ENCODE results near the gene CENPB.
"Not testable (repeated sequence)": the region's sequence is repeated elsewhere in the genome, so short reads cannot be mapped to it uniquely, and the experiment has no call there.

CENPB gene

DNA sequence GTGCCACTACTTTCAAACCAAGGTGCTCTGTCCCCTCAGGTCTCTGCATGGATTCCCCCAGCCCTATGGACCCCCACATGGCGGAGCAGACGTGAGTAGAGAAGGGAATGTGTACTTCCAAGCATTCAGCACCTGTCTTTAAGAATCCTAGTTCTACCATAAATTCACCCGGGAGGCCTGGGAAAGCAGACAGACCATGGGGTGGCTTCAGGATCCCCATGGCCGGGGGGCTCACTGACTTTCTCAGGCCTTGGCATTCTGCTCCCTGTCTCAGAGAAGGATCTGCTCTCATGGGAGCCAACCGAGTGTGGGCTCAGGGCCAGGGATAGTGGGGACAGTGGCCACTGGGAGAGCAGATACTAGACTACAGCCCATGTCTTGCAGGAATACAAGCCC is 11.8 kb upstream of the CENPB start:
- H3K36me3 ChIP-seq (ENCODE audit: control insufficient read depth, insufficient read depth, low read length): peaks cover 20% of the 10 kb centered on the region
- no peak overlapping the region for H3K27ac ChIP-seq (ENCODE audit: low read length)
- peaks cover 14% of the 10 kb centered on the region for H3K4me1 ChIP-seq (ENCODE audit: control insufficient read depth, insufficient read depth, low read length)
- no peaks in the 10 kb centered on the region for H3K9me3 ChIP-seq (ENCODE audit: control insufficient read depth, insufficient read depth, low read length)
- H3K4me3 ChIP-seq (ENCODE audit: low read length): no peak overlapping the region
- WGBS (ENCODE audit: insufficient coverage, insufficient read length): no CpG with 5 or more reads among the region's 5 CpGs
- H3K27me3 ChIP-seq (ENCODE audit: control insufficient read depth, insufficient read depth, low read length): no peaks in the 10 kb centered on the region
- DNase-seq (ENCODE audit: low read depth, low spot score): no peak

DNA sequence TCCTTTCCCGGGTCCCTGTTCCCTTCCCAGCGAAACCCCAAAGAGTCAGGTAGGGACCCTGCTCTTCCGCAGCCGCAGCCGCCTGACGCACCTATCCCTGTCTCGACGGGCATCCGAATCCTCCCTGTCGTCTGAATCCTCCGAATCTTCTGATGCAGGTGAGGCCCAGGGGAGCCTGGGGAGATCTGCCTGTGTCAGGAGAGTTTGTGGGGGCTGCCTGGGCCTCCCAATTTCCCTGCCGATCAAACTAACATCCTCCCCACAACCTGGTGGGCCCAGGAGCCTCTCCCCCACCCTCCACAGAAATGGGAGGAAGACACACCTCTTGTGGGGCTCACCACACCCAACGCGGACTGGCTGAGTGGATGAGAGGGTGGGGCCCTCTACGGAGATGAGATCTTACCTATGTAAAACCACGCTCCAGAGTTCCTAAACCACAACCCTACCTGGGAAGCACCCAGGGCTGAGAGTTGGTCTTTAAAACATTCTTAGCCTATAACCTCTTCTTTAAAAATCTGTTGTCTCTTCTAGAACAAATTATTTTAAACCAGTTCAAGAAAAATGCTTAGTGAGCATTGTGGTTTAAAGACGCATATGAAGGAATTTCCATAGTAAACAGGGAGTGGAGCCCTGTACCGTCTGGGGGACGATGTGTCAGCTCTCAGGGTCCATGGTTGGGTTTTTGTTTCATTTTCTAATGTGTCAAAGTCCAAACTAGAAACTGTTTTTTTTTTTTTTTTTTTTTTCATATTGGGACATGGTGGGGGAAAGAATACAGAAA is 11.2 kb upstream of the CENPB start:
- peaks cover 14% of the 10 kb centered on the region for H3K36me3 ChIP-seq (ENCODE audit: control insufficient read depth, insufficient read depth, low read length)
- H3K27me3 ChIP-seq (ENCODE audit: control insufficient read depth, insufficient read depth, low read length): no peaks in the 10 kb centered on the region
- DNase-seq (ENCODE audit: low read depth, low spot score): no peak
- H3K9me3 ChIP-seq (ENCODE audit: control insufficient read depth, insufficient read depth, low read length): no peaks in the 10 kb centered on the region
- H3K4me3 ChIP-seq (ENCODE audit: low read length): no peak overlapping the region
- WGBS (ENCODE audit: insufficient coverage, insufficient read length): no CpG with 5 or more reads among the region's 19 CpGs
- peaks cover 14% of the 10 kb centered on the region for H3K4me1 ChIP-seq (ENCODE audit: control insufficient read depth, insufficient read depth, low read length)
- no peak overlapping the region for H3K27ac ChIP-seq (ENCODE audit: low read length)

DNA sequence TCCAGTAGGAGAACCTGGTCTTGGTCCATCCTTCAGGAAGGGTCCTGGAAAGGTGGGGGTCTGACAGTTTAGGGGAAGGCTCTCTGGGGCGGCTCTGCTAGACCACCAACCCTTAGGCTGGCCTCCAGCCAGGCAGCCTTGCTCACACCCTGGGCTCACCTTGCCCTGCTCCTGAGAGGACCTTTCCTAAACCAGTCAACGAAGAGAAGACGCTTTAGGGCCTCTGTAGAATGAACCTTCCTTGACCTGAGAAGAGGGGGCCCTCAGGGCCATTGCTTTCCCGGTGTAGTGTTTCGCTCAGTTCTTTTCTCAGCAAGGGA is 10.6 kb upstream of the CENPB start:
- Histone ChIP-seq H3K9me3 (ENCODE audit: control insufficient read depth, insufficient read depth, low read length) (no peaks in the 10 kb centered on the region), H3K36me3 (ENCODE audit: control insufficient read depth, insufficient read depth, low read length) (peaks cover 10% of the 10 kb centered on the region), H3K27me3 (ENCODE audit: control insufficient read depth, insufficient read depth, low read length) (no peaks in the 10 kb centered on the region), H3K4me3 (ENCODE audit: low read length) (no peak overlapping the region; the same call in 1 of the 2 replicates), H3K4me1 (ENCODE audit: control insufficient read depth, insufficient read depth, low read length) (peaks cover 14% of the 10 kb centered on the region), H3K27ac (ENCODE audit: low read length) (no peak overlapping the region)
- no CpG with 5 or more reads among the region's 5 CpGs for WGBS (ENCODE audit: insufficient coverage, insufficient read length)
- no peak for DNase-seq (ENCODE audit: low read depth, low spot score)

DNA sequence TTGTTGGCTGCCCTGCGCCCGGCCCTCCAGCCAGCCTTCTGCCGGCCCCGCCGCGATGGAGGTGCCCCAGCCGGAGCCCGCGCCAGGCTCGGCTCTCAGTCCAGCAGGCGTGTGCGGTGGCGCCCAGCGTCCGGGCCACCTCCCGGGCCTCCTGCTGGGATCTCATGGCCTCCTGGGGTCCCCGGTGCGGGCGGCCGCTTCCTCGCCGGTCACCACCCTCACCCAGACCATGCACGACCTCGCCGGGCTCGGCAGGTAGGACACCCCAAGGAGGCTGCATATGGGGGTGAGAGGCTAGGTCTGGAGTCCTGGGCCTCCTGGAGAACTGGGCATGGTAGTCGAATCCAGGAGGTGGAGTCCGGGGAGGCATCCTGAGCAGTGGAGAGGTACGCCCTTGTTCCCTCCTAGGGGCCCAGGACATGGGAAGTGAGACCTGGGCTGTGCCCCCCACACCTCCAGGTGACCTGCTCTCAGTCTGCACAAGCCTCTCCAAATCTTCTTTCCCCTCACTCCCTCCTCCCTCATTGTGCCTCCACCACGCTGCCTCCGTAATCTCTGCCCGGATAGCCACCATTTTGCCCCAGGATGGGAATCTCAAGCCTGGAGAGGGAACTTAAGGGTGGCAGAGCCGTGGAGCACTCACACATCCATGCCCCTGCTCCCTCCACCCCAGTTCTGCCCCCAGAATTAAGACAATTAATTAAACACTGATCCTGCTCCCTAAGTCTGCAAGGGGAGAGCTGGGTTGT is 10.1 kb upstream of the CENPB start:
- Histone ChIP-seq H3K27ac (ENCODE audit: low read length) (no peak overlapping the region), H3K27me3 (ENCODE audit: control insufficient read depth, insufficient read depth, low read length) (no peaks in the 10 kb centered on the region), H3K36me3 (ENCODE audit: control insufficient read depth, insufficient read depth, low read length) (peaks cover 5% of the 10 kb centered on the region), H3K9me3 (ENCODE audit: control insufficient read depth, insufficient read depth, low read length) (no peaks in the 10 kb centered on the region), H3K4me1 (ENCODE audit: control insufficient read depth, insufficient read depth, low read length) (peaks cover 14% of the 10 kb centered on the region), H3K4me3 (ENCODE audit: low read length) (peak overlapping the region; percentile 50)
- WGBS (ENCODE audit: insufficient coverage, insufficient read length): no CpG with 5 or more reads among the region's 33 CpGs
- no peak for DNase-seq (ENCODE audit: low read depth, low spot score)

DNA sequence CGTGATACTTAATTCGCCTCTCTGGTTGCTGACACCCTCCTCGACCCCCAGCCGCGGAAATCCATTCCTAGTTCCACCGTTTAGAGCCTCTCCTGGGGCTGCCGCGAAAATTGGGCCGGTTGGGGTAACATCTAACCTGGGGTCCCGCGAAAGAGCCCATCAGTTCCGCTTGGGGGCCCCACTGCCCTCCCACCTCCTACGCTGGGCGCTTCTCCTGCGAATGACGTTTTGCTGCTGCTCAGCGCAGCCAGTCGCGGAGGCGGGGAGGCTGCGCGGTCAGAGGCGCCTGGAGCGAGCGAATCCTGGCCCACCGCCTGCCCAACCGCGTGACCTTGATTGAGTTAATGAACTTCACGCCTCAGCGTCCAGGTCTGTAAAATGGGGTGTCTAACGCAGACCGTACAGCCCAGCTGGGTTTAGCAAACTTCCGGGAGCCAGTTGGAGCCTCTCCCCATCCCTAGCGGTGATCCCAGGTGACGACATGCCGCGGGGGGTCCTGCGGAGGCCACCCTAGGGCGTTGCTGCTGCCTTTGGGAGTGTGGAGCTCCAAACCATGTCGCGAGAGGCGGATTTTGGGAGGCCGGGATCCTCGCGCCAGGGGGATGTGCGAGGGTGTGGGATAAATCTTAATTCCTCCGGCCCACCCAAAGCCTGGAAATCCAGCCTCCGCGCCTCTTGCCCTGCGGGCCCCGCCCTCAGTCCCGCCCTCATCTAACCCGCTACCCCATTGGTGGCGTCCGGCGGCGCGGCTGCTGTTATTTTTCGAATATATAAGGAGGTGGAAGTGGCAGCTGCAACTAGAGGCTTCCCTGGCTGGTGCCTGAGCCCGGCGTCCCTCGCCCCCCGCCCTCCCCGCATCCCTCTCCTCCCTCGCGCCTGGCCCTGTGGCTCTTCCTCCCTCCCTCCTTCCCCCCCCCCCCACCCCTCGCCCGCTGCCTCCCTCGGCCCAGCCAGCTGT is 9.2 kb upstream of the CENPB start, which contains the start of gene CDC25B:
TSS of gene CDC25B (plus strand) at position 800 of the 958 bp plus-strand sequence. CDS start 222 bp downstream, outside the sequence.
- Histone ChIP-seq H3K4me3 (ENCODE audit: low read length) (peak within 1 kb of the TSS; percentile 50), H3K4me1 (ENCODE audit: control insufficient read depth, insufficient read depth, low read length) (peaks cover 14% of the 10 kb centered on the region), H3K9me3 (ENCODE audit: control insufficient read depth, insufficient read depth, low read length) (no peaks in the 10 kb centered on the region), H3K27ac (ENCODE audit: low read length) (no peak within 1 kb of the TSS), H3K27me3 (ENCODE audit: control insufficient read depth, insufficient read depth, low read length) (no peaks in the 10 kb centered on the region; the same call in 1 of the 2 replicates), H3K36me3 (ENCODE audit: control insufficient read depth, insufficient read depth, low read length) (no peaks in the 10 kb centered on the region)
- no CpG with 5 or more reads among the region's 69 CpGs for whole genome bisulfite sequencing (ENCODE audit: insufficient coverage, insufficient read length)
- no peak for DNase-seq (ENCODE audit: low read depth, low spot score)

DNA sequence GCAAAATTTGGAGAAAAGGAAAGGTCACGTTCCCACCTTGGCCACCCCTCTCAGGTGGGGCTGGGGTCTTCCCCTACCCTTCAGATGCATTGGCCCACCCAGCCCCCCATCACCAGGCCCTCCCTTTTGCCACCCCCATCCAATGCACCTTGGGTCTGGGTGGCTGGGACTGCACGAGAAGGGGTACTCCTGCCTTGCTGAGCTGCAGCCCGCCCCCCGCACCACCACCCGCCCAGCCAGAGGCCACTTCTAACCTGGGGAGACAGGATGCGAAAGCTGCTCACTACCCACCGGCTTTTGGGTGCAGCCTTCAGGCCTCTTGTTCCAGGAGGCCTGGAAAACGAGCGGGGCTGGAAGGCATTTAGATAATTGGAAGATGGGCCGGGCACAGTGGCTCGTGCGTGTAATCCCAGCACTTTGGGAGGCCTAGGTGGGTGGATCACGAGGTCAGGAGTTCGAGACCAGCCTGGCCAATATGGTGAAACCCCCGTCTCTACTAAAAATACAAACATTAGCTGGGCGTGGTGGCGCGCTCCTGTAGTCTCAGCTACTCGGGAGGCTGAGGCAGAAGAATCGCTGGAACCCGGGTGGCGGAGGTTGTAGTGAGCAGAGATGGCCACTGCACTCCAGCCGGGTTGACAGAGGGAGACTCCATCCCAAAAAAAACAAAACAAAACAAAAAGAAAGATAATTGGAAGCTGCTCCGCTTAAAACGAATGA is 8.3 kb upstream of the CENPB start:
- no peak overlapping the region; the same call in 1 of the 2 replicates for H3K4me3 ChIP-seq (ENCODE audit: low read length)
- no peak for DNase-seq (ENCODE audit: low read depth, low spot score)
- H3K4me1 ChIP-seq (ENCODE audit: control insufficient read depth, insufficient read depth, low read length): peaks cover 9% of the 10 kb centered on the region
- no peaks in the 10 kb centered on the region for H3K36me3 ChIP-seq (ENCODE audit: control insufficient read depth, insufficient read depth, low read length)
- H3K27me3 ChIP-seq (ENCODE audit: control insufficient read depth, insufficient read depth, low read length): no peaks in the 10 kb centered on the region; the same call in 1 of the 2 replicates
- no peaks in the 10 kb centered on the region for H3K9me3 ChIP-seq (ENCODE audit: control insufficient read depth, insufficient read depth, low read length)
- WGBS (ENCODE audit: insufficient coverage, insufficient read length): no CpG with 5 or more reads among the region's 25 CpGs
- H3K27ac ChIP-seq (ENCODE audit: low read length): no peak overlapping the region

DNA sequence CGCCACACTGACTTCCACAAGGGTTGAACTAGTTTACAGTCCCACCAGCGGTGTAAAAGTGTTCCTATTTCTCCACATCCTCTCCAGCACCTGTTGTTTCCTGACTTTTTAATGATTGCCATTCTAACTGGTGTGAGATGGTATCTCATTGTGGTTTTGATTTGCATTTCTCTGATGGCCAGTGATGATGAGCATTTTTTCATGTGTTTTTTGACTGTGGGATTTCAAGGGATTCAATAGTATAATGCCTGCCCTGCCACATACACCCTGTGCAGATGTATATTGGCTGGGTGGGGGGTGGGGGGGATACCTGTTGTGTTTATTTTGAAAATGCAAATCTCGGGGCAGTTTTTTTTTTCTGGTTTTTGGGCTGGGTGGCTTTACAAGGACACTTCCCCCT is 7.6 kb upstream of the CENPB start:
- not testable (repeated sequence) for H3K4me3 ChIP-seq (ENCODE audit: low read length); DNase-seq (ENCODE audit: low read depth, low spot score); H3K9me3 ChIP-seq (ENCODE audit: control insufficient read depth, insufficient read depth, low read length); H3K27me3 ChIP-seq (ENCODE audit: control insufficient read depth, insufficient read depth, low read length); H3K27ac ChIP-seq (ENCODE audit: low read length); H3K4me1 ChIP-seq (ENCODE audit: control insufficient read depth, insufficient read depth, low read length); H3K36me3 ChIP-seq (ENCODE audit: control insufficient read depth, insufficient read depth, low read length)
- WGBS (ENCODE audit: insufficient coverage, insufficient read length): no CpG with 5 or more reads among the region's 3 CpGs

DNA sequence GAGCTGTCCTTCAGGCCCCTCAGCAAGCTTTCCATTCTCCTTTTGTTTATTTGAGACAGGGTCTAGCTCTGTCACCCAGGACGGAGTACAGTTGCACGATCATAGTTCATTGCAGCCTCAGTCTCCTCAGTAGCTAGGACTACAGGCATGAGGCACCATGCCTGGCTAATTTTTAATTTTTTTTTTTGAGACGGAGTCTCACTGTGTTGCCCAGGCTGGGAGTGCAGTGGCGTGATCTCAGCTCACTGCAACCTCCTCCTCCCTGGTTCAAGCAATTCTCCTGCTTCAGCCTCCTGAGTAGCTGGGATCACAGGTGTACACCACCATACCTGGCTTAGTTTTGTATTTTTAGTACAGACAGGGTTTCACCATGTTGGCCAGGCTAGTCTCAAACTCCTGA is 2.7 kb upstream of the CENPB start:
- H3K36me3 ChIP-seq (ENCODE audit: control insufficient read depth, insufficient read depth, low read length); DNase-seq (ENCODE audit: low read depth, low spot score); H3K9me3 ChIP-seq (ENCODE audit: control insufficient read depth, insufficient read depth, low read length); H3K4me3 ChIP-seq (ENCODE audit: low read length); H3K27ac ChIP-seq (ENCODE audit: low read length); H3K4me1 ChIP-seq (ENCODE audit: control insufficient read depth, insufficient read depth, low read length); H3K27me3 ChIP-seq (ENCODE audit: control insufficient read depth, insufficient read depth, low read length): not testable (repeated sequence)
- no CpG with 5 or more reads among the region's 4 CpGs for WGBS (ENCODE audit: insufficient coverage, insufficient read length)

DNA sequence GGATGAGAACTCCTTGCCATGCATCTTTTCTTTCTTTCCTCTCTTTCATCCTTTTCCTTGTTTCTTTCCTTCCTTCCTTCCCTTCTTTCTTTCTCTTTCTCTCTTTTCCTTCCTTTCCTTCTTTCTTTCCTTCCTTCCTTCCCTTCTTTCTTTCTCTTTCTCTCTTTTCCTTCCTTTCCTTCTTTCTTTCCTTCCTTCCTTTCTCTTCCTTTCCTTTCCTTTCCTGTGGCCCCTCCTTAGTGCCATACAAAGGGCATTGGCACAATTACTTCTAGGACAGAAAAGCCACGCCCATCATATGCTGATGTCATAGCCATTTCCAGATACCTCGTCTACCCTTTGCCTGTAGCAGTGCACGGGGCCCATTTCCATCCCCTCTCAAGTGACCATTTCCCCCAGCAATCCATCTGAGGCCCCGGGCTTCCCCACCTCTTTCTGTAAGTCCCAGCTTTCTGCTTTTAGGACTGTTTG is 2.2 kb upstream of the CENPB start:
- H3K36me3 ChIP-seq (ENCODE audit: control insufficient read depth, insufficient read depth, low read length): 0 out of 2 replicates have a peak, but pooled peaks cover 3% of the 10 kb centered on the region
- no CpG with 5 or more reads among the region's 4 CpGs for WGBS (ENCODE audit: insufficient coverage, insufficient read length)
- no peak for DNase-seq (ENCODE audit: low read depth, low spot score)
- no peak overlapping the region for H3K27ac ChIP-seq (ENCODE audit: low read length)
- no peaks in the 10 kb centered on the region; the same call in 1 of the 2 replicates for H3K27me3 ChIP-seq (ENCODE audit: control insufficient read depth, insufficient read depth, low read length)
- peaks cover 4% of the 10 kb centered on the region for H3K4me1 ChIP-seq (ENCODE audit: control insufficient read depth, insufficient read depth, low read length)
- no peak overlapping the region for H3K4me3 ChIP-seq (ENCODE audit: low read length)
- H3K9me3 ChIP-seq (ENCODE audit: control insufficient read depth, insufficient read depth, low read length): no peaks in the 10 kb centered on the region

Data from iPS DF 6.9 (cell line).